Thyroid gland (tissue), 4 donors: ENCODE measurements around the gene HECTD2.

ENCODE experiments used
- CTCF ChIP-seq, 6 experiments: fragments of 200-600 bp in 3 of 6; fragments of 450-650 bp in 3 of 6; sonication (generic) in 3 of 6; IDR thresholded peaks; one replicate each; pipeline ENCODE4 v1.5.1; 2016 to 2019; ENCODE audit warnings: antibody characterized with exemption in 6 of 6, mild to moderate bottlenecking in 2 of 6, inconsistent platforms in 1 of 6, moderate library complexity in 1 of 6
- POLR2A ChIP-seq, 2 donors: fragments of 450-650 bp; IDR thresholded peaks; one replicate each; pipeline ENCODE4 v1.6.1; 2017; ENCODE audit warnings: antibody characterized with exemption in 2 of 2, mild to moderate bottlenecking in 2 of 2, moderate library complexity in 1 of 2

- TF ChIP-seq CTCF (IDR thresholded peaks at IDR 0.05): peak in 2 of 6 experiments; percentile 24 to 43
- TF ChIP-seq POLR2A (IDR thresholded peaks at IDR 0.05): peak; percentile 22 to 93
These were observed 875 bp upstream of the HECTD2 start for GRCh38 chr10:91409069-91409868.
